Uterus (tissue), 4 donors: ENCODE measurements around the gene RNU5B-1. TPM values are rescaled to one million over a fixed set of nuclear protein-coding genes. Genes with fewer than 3 reads are reported as not detected.
A peak's percentile ranks its signal among the peaks of the same experiment; 100 is the strongest.

ENCODE experiments used
- DNase-seq, 2 donors: peaks; one replicate each; pipeline ENCODE4 v3.0.0-alpha.2; 2019 to 2020
- H3K27ac ChIP-seq, 2 donors: fragments of 200-600 bp; sonication (generic); 1 replicate in 1 of 2; 2 replicates in 1 of 2; pipeline ENCODE4 v1.5.1; 2016 to 2018
- H3K27me3 ChIP-seq, 2 donors: fragments of 200-600 bp; sonication (generic); one replicate each; pipeline ENCODE4 v1.5.1; 2018 to 2019; ENCODE audit warnings: control low read depth in 1 of 2
- H3K36me3 ChIP-seq, 2 donors: fragments of 200-600 bp; sonication (generic); one replicate each; pipeline ENCODE4 v1.5.1; 2019; ENCODE audit warnings: control low read depth in 1 of 2
- H3K4me1 ChIP-seq, 2 donors: fragments of 200-600 bp; sonication (generic); one replicate each; pipeline ENCODE4 v1.5.1; 2018 to 2019; ENCODE audit warnings: control low read depth in 1 of 2
- H3K4me3 ChIP-seq, 2 donors: fragments of 200-600 bp; sonication (generic); 1 replicate in 1 of 2; 2 replicates in 1 of 2; pipeline ENCODE4 v1.5.1; 2018 to 2019; ENCODE audit warnings: mild to moderate bottlenecking in 1 of 2
- H3K9me3 ChIP-seq, 2 donors: fragments of 200-600 bp; sonication (generic); one replicate each; pipeline ENCODE4 v1.5.1; 2019; ENCODE audit warnings: control low read depth in 1 of 2
- POLR2A ChIP-seq, 2 donors: fragments of 450-650 bp; IDR thresholded peaks; one replicate each; pipeline ENCODE4 v1.6.1; 2016; ENCODE audit warnings: antibody characterized with exemption in 2 of 2, mild to moderate bottlenecking in 1 of 2, moderate library complexity in 1 of 2
- intact Hi-C: fragments of 100-400 bp; cut with DNase I; formaldehyde crosslinking; loops from one replicate; pipeline ENCODE4 v1.15.1; 2023; ENCODE audit warnings: low total_unique reads
- total RNA-seq, 4 donors: library from RNA; depleted of rRNA in 3 of 4; stranded (reverse); fragments of >200 nt in 3 of 4; gene quantifications; one replicate each; pipeline versions ENCODE4 v1.1.0 to v1.2.4, GENCODE V29; 2014 to 2023
- TF ChIP-seq, protein P1 (sequence below), 4 experiments: fragments of 200-600 bp in 2 of 4; fragments of 450-650 bp in 2 of 4; sonication (generic) in 2 of 4; IDR thresholded peaks; one replicate each; pipeline ENCODE4 v1.5.1; 2016 to 2019; ENCODE audit warnings: antibody characterized with exemption in 4 of 4, mild to moderate bottlenecking in 2 of 4, moderate library complexity in 1 of 4
- donor health status: DM: yes; HTN: yes; CAD: no.

Gene RNU5B-1
- 10 to 100 TPM in 1 of 4 donors, not detected in 3; 34.0 TPM for total RNA-seq

DNA sequence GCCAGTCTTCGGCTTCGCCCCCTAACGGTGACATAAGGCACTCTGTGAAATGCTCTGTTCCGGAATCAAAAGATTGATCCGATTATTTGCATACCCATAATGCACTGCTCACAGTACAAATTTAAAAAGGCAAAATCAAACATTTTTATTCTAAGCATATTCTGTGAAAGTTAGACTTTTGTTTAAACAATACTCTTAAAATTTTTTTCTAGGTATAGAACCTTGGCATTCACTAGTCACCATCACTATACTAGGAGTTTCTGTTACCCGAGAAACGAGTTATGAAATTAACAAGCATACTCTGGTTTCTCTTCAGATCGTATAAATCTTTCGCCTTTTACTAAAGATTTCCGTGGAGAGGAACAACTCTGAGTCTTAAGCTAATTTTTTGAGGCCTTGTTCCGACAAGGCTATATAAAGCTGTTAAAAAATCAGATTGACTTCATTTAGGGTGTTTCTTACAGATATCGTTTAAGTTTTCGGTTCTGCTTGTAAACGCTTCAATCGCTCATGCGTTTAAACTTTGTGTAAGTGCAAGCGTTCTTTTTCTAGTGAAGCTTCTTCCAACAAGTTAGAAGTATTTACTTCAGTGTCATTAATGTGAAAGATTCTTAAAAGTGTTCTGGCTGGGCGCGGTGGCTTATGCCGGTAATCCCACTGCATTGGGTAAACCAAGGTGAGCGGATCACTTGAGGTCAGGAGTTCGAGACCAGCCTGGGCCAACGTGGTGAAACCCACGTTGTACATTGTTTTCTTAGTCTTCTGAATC lies at the start of gene RNU5B-1:
TSS of gene RNU5B-1 (plus strand) at position 297 of the 769 bp plus-strand sequence.
- TF ChIP-seq POLR2A (IDR thresholded peaks at IDR 0.05): peak; percentile 77 to 87
- TF ChIP-seq, protein P1, sequence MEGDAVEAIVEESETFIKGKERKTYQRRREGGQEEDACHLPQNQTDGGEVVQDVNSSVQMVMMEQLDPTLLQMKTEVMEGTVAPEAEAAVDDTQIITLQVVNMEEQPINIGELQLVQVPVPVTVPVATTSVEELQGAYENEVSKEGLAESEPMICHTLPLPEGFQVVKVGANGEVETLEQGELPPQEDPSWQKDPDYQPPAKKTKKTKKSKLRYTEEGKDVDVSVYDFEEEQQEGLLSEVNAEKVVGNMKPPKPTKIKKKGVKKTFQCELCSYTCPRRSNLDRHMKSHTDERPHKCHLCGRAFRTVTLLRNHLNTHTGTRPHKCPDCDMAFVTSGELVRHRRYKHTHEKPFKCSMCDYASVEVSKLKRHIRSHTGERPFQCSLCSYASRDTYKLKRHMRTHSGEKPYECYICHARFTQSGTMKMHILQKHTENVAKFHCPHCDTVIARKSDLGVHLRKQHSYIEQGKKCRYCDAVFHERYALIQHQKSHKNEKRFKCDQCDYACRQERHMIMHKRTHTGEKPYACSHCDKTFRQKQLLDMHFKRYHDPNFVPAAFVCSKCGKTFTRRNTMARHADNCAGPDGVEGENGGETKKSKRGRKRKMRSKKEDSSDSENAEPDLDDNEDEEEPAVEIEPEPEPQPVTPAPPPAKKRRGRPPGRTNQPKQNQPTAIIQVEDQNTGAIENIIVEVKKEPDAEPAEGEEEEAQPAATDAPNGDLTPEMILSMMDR (IDR thresholded peaks at IDR 0.05): peak; percentile 66 to 85 (median 76)
- intact Hi-C loops: no loop called here
- Histone ChIP-seq H3K36me3 (no peaks in the 10 kb centered on the region), H3K4me3 (peak within 1 kb of the TSS; percentile 54 to 62), H3K27ac (peak within 1 kb of the TSS; percentile 89 to 98), H3K27me3 (no peaks in the 10 kb centered on the region), H3K4me1 (no peaks in the 10 kb centered on the region), H3K9me3 (no peaks in the 10 kb centered on the region)
- peak; percentile 79 to 83 for DNase-seq

DNA sequence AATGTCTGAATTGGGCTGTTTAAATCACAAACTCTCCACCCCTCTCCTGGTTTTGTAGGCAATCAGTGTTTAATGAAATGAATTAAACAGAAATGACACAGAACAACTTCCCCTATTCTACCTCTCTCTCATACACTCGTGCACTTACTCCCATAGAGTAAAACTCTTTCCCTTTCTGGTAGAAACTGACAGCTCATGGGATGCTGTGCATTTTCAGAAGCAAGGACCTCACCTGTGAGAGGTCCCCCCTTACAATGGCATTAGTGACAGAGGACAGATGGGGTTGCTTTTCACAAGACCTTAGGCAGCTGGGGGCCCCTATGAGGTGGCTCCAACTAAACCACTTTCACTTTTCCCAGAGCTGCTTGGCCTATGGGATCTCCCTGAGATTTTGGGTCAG lies 49.7 kb upstream of the RNU5B-1 start:
- no peaks in the 10 kb centered on the region for H3K36me3 ChIP-seq
- H3K9me3 ChIP-seq: no peaks in the 10 kb centered on the region
- intact Hi-C loops: no loop called here
- peaks cover 17 to 22% of the 10 kb centered on the region in 2 donors for H3K4me1 ChIP-seq
- H3K27ac ChIP-seq: peak overlapping the region; percentile 41 to 95
- TF ChIP-seq POLR2A (IDR thresholded peaks at IDR 0.05): no peak
- TF ChIP-seq, protein P1 (IDR thresholded peaks at IDR 0.05): no peak
- no peak overlapping the region for H3K4me3 ChIP-seq
- no peak for DNase-seq
- no peaks in the 10 kb centered on the region for H3K27me3 ChIP-seq

DNA sequence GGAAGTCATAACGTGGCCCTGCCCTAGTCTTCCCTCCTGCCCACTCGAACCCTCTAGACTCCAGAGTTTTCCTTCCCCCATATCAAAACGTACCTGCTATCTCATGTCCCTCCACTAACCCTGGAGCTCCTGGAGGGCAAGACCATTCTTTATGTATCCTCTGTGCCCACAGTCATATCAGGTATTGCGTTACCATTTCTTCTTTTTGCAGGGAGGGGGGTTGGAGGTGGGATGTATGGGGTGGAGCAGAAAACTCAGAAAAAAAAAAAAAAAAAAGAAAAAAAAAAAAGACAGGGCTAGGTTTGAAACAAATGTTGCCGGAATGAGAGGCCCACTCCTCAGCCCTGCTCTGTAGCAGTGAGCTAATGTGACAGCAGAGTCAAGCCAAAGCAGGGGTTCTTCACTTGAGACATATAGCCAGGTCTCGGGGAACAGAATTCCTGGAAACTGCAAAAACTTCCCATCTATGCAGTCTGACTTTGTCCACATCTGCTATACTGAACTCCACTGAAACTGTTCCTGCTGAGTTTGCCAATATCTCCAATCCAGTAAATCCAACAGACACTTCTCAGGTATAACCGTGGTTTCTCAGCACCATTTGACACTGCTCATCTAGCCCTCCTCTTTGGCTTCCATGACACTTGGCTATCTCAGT lies 48.9 kb upstream of the RNU5B-1 start:
- H3K27me3 ChIP-seq: no peaks in the 10 kb centered on the region
- H3K27ac ChIP-seq: peak overlapping the region; percentile 39 to 95
- H3K4me1 ChIP-seq: peaks cover 26 to 29% of the 10 kb centered on the region in 2 donors
- DNase-seq: no peak
- intact Hi-C loops: no loop called here
- H3K4me3 ChIP-seq: no peak overlapping the region
- TF ChIP-seq POLR2A (IDR thresholded peaks at IDR 0.05): no peak
- TF ChIP-seq, protein P1 (IDR thresholded peaks at IDR 0.05): no peak
- no peaks in the 10 kb centered on the region for H3K36me3 ChIP-seq
- H3K9me3 ChIP-seq: no peaks in the 10 kb centered on the region

DNA sequence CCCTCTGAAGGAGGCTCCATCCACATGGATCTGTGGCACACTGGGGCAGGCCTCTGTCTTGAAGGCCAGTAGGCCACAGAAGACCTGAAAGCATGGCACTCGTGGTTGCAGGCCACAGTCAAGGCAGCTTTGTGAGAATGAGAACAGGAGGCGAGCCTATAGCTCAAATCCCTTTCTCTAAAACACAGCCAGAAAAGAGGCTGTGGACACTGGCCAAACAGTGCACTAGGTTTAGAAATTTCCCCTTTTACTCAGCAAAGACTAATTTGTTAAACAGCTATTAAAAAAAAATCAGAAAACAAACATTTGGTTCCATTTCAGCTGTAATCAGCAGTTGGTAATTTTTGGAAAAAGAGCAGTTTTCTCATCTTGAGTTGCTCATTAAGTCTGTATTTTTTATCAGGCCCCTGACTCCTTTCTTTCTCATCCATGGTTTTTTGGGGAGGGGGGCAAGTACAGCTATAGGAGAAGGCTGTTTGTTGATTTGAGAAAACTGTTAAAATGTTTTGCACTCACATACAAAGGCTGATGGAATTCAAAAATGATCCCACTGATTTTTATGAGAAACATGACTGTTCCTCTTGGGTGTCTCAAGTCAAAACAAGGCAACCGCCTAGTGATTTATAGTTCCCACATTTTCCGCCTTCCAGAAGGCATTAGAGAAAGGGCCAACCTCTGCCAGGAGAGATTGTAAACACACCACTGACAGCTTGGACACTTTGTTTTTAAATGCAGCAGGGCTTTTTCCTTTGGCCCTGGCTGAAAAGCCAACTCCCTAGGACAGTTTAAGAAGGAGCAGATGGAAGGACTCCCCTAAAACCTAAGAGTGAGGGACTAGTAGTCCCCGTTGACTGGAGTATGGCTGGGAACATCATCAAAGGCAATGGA lies 45.9 kb upstream of the RNU5B-1 start:
- Histone ChIP-seq H3K4me1 (peaks cover 29 to 30% of the 10 kb centered on the region in 2 donors), H3K27me3 (no peaks in the 10 kb centered on the region), H3K36me3 (no peaks in the 10 kb centered on the region), H3K27ac (peak overlapping the region; percentile 95 to 97), H3K9me3 (no peaks in the 10 kb centered on the region), H3K4me3 (no peak overlapping the region)
- TF ChIP-seq, protein P1 (IDR thresholded peaks at IDR 0.05): no peak
- TF ChIP-seq POLR2A (IDR thresholded peaks at IDR 0.05): no peak
- intact Hi-C loops: no loop called here
- peak; percentile 57 to 84 for DNase-seq
